H9 (cell line): Measurements from ENCODE around the gene FARSB. TPM values are rescaled to one million over a fixed set of nuclear protein-coding genes. Genes with fewer than 3 reads are reported as not detected.

Experiments
- DNase-seq: peaks from one replicate; pipeline ENCODE4 v3.0.0-alpha.2; 2017
- H2AFZ ChIP-seq: one replicate; pipeline ENCODE4 v1.6.1; 2013; ENCODE audit warnings: mild to moderate bottlenecking, low read length, control low read depth, moderate library complexity
- H2AK5ac ChIP-seq: 2 replicates; pipeline ENCODE4 v1.6.1; 2013; ENCODE audit warnings: low read length, control low read depth, mixed read lengths; ENCODE audit not compliant: insufficient read length
- H2BK120ac ChIP-seq: one replicate; pipeline ENCODE4 v1.6.1; 2013; ENCODE audit warnings: low read depth, mild to moderate bottlenecking, low read length, control low read depth, inconsistent platforms; ENCODE audit not compliant: poor library complexity, severe bottlenecking
- H2BK12ac ChIP-seq: 2 replicates; pipeline ENCODE4 v1.6.1; 2013; ENCODE audit warnings: low read length, control low read depth, mixed read lengths, low read depth; ENCODE audit not compliant: insufficient read length
- H2BK15ac ChIP-seq: 2 replicates; pipeline ENCODE4 v1.6.1; 2013; ENCODE audit warnings: low read depth, low read length, control low read depth
- H2BK20ac ChIP-seq: one replicate; pipeline ENCODE4 v1.6.1; 2013; ENCODE audit warnings: low read depth, mild to moderate bottlenecking, low read length, control low read depth, inconsistent platforms; ENCODE audit not compliant: poor library complexity, severe bottlenecking
- H2BK5ac ChIP-seq: 2 replicates; pipeline ENCODE4 v1.6.1; 2013; ENCODE audit warnings: low read length, control low read depth, mixed read lengths; ENCODE audit not compliant: insufficient read length
- H3K14ac ChIP-seq: 2 replicates; pipeline ENCODE4 v1.6.1; 2013; ENCODE audit warnings: low read length, control low read depth; ENCODE audit not compliant: insufficient read depth
- H3K18ac ChIP-seq: 2 replicates; pipeline ENCODE4 v1.6.1; 2013; ENCODE audit warnings: low read depth, mild to moderate bottlenecking, mixed read lengths, low read length, control low read depth; ENCODE audit not compliant: insufficient read length
- H3K23ac ChIP-seq: 2 replicates; pipeline ENCODE4 v1.6.1; 2013; ENCODE audit warnings: low read length, control low read depth, mixed read lengths, low read depth; ENCODE audit not compliant: insufficient read length
- H3K23me2 ChIP-seq: 2 replicates; pipeline ENCODE4 v1.6.1; 2013; ENCODE audit warnings: low read depth, mild to moderate bottlenecking, mixed read lengths, low read length, control low read depth; ENCODE audit not compliant: insufficient read length, poor library complexity, severe bottlenecking
- H3K27ac ChIP-seq: 2 replicates; pipeline ENCODE4 v1.5.1; 2013; ENCODE audit warnings: low read length, control low read depth, mixed read lengths, low read depth; ENCODE audit not compliant: insufficient read length
- H3K27me3 ChIP-seq: 2 replicates; pipeline ENCODE4 v1.6.1; 2013; ENCODE audit warnings: low read length, control low read depth, inconsistent platforms; ENCODE audit not compliant: insufficient read depth
- H3K4ac ChIP-seq: 2 replicates; pipeline ENCODE4 v1.6.1; 2013; ENCODE audit warnings: low read depth, mild to moderate bottlenecking, control low read depth, inconsistent platforms, low read length, moderate library complexity
- H3K4me1 ChIP-seq: 2 replicates; pipeline ENCODE4 v1.6.1; 2013; ENCODE audit warnings: low read length, control low read depth, inconsistent platforms; ENCODE audit not compliant: insufficient read depth
- H3K4me2 ChIP-seq: 2 replicates; pipeline ENCODE4 v1.6.1; 2013; ENCODE audit warnings: low read length, control low read depth, mixed read lengths; ENCODE audit not compliant: insufficient read length, insufficient read depth
- H3K56ac ChIP-seq: 2 replicates; pipeline ENCODE4 v1.6.1; 2013; ENCODE audit warnings: low read depth, mild to moderate bottlenecking, mixed read lengths, low read length, control low read depth; ENCODE audit not compliant: insufficient read length
- H3K79me1 ChIP-seq: 2 replicates; pipeline ENCODE4 v1.6.1; 2013; ENCODE audit warnings: low read depth, mild to moderate bottlenecking, moderate library complexity, low read length, control low read depth, inconsistent platforms; ENCODE audit not compliant: insufficient read depth, poor library complexity, severe bottlenecking
- H3K79me2 ChIP-seq: 2 replicates; pipeline ENCODE4 v1.6.1; 2013; ENCODE audit warnings: low read length, control low read depth, inconsistent platforms; ENCODE audit not compliant: insufficient read depth
- H3K9ac ChIP-seq: 2 replicates; pipeline ENCODE4 v1.6.1; 2013; ENCODE audit warnings: low read length, control low read depth, mixed read lengths; ENCODE audit not compliant: insufficient read length; ENCODE audit errors: extremely low read depth
- H3K9me3 ChIP-seq: one replicate; pipeline ENCODE4 v1.6.1; 2013; ENCODE audit warnings: low read depth, low read length, inconsistent platforms; ENCODE audit not compliant: control insufficient read depth
- H3T11ph ChIP-seq: one replicate; pipeline ENCODE4 v1.6.1; 2013; ENCODE audit warnings: mild to moderate bottlenecking, low read length, control low read depth, inconsistent platforms
- H4K20me1 ChIP-seq: one replicate; pipeline ENCODE4 v1.6.1; 2013; ENCODE audit not compliant: control insufficient read depth, insufficient read length, insufficient read depth
- H4K5ac ChIP-seq: 2 replicates; pipeline ENCODE4 v1.6.1; 2013; ENCODE audit warnings: low read depth, mild to moderate bottlenecking, mixed read lengths, low read length, control low read depth; ENCODE audit not compliant: insufficient read length
- H4K8ac ChIP-seq: replicated peaks from 2 replicates; pipeline ENCODE4 v1.6.1; 2013; ENCODE audit warnings: low read length, control low read depth, mixed read lengths, low read depth; ENCODE audit not compliant: insufficient read length
- H4K91ac ChIP-seq: 2 replicates; pipeline ENCODE4 v1.6.1; 2013; ENCODE audit warnings: low read depth, mild to moderate bottlenecking, moderate library complexity, mixed read lengths, low read length, control low read depth; ENCODE audit not compliant: insufficient read length
- H3K27ac Mint-ChIP-seq, 3 experiments: 2 replicates in 2 of 3; 3 replicates in 1 of 3; pipeline ENCODE4 v1.8.0; 2020 to 2021; ENCODE audit warnings: mixed read lengths in 3 of 3, mild to moderate bottlenecking in 1 of 3, moderate library complexity in 1 of 3
- H3K27me3 Mint-ChIP-seq: 2 replicates; pipeline ENCODE4 v1.8.0; 2021; ENCODE audit warnings: low read depth, mild to moderate bottlenecking, moderate library complexity, mixed read lengths
- H3K36me3 Mint-ChIP-seq, 3 experiments: 2 replicates in 2 of 3; 3 replicates in 1 of 3; pipeline ENCODE4 v1.8.0; 2020 to 2021; ENCODE audit warnings: low read depth in 3 of 3, mixed read lengths in 3 of 3; ENCODE audit not compliant: insufficient read depth in 1 of 3
- H3K4me1 Mint-ChIP-seq, 2 experiments: 2 replicates each; pipeline ENCODE4 v1.8.0; 2020; ENCODE audit warnings: mixed read lengths in 2 of 2
- H3K4me3 Mint-ChIP-seq, 2 experiments: 2 replicates in 1 of 2; 3 replicates in 1 of 2; pipeline ENCODE4 v1.8.0; 2020 to 2021; ENCODE audit warnings: mild to moderate bottlenecking in 2 of 2, mixed read lengths in 2 of 2, moderate library complexity in 1 of 2
- H3K9me3 Mint-ChIP-seq, 2 experiments: 2 replicates in 1 of 2; 3 replicates in 1 of 2; pipeline ENCODE4 v1.8.0; 2020; ENCODE audit warnings: mild to moderate bottlenecking in 2 of 2, mixed read lengths in 2 of 2, moderate library complexity in 1 of 2
- CTCF ChIP-seq: fragments of 200-600 bp; sonication (generic); conservative IDR thresholded peaks from 3 replicates; pipeline ENCODE4 v1.8.0; 2021; ENCODE audit warnings: antibody characterized with exemption, mild to moderate bottlenecking
- WGBS: extraction: QIAGEN DNeasy Blood & Tissue Kit; methylation state at CpG from one replicate; pipeline ENCODE4 v1.1.7; 2013; ENCODE audit warnings: missing lambda C conversion rate, low lambda C conversion rate, mixed read lengths; ENCODE audit not compliant: insufficient read length; ENCODE audit errors: extremely low coverage; 5-methylcytosine and 5-hydroxymethylcytosine counted together
- total RNA-seq: library from RNA; stranded (reverse); gene quantifications from 2 replicates; pipeline ENCODE4 v1.2.1, GENCODE V29; 2021

Gene FARSB
- total RNA-seq, 1 experiment from 2014 or later: 32.1 TPM

- Mint-ChIP-seq H3K4me3 (no peak overlapping the region), H3K4me1 (peaks cover 6 to 16% of the 10 kb centered on the region in 2 experiments), H3K27ac (no peak overlapping the region), H3K9me3 (no peaks in the 10 kb centered on the region), H3K27me3 (no peaks in the 10 kb centered on the region), H3K36me3 (peaks cover 9 to 25% (median 14%) of the 10 kb centered on the region in 3 experiments; a peak in 5 of 7 replicates)
- Histone ChIP-seq H3K79me2 (no peaks in the 10 kb centered on the region), H3K23ac (no peak overlapping the region), H4K20me1 (no peaks in the 10 kb centered on the region), H2AFZ (no peak overlapping the region), H3K9me3 (no peaks in the 10 kb centered on the region), H3K27me3 (no peaks in the 10 kb centered on the region), H4K5ac (no peak overlapping the region), H2BK15ac (no peak overlapping the region), H4K8ac (no peak overlapping the region), H3K9ac (no peak overlapping the region), H2BK120ac (no peak overlapping the region), H2BK12ac (no peak overlapping the region), H4K91ac (no peak overlapping the region), H3K4me2 (no peak overlapping the region), H3K4me1 (no peaks in the 10 kb centered on the region), H2BK20ac (no peak overlapping the region), H3K23me2 (no peaks in the 10 kb centered on the region), H3K56ac (no peak overlapping the region), H2BK5ac (no peak overlapping the region), H3K18ac (no peak overlapping the region), H3K14ac (no peak overlapping the region), H3K27ac (no peak overlapping the region), H2AK5ac (no peak overlapping the region), H3K4ac (no peak overlapping the region), H3K79me1 (peaks cover 2% of the 10 kb centered on the region), H3T11ph (no peak overlapping the region)
- no peak for DNase-seq
- no CpG with 5 or more reads among the region's 6 CpGs for WGBS
- no peak for TF ChIP-seq CTCF
Measured at GRCh38 chr2:222572264-222572721, 83.6 kb downstream of the FARSB start.
